Measurements from ENCODE around the gene LSS.
"Not testable (repeated sequence)": the region's sequence is repeated elsewhere in the genome, so short reads cannot be mapped to it uniquely, and the experiment has no call there.

Gene LSS

DNA sequence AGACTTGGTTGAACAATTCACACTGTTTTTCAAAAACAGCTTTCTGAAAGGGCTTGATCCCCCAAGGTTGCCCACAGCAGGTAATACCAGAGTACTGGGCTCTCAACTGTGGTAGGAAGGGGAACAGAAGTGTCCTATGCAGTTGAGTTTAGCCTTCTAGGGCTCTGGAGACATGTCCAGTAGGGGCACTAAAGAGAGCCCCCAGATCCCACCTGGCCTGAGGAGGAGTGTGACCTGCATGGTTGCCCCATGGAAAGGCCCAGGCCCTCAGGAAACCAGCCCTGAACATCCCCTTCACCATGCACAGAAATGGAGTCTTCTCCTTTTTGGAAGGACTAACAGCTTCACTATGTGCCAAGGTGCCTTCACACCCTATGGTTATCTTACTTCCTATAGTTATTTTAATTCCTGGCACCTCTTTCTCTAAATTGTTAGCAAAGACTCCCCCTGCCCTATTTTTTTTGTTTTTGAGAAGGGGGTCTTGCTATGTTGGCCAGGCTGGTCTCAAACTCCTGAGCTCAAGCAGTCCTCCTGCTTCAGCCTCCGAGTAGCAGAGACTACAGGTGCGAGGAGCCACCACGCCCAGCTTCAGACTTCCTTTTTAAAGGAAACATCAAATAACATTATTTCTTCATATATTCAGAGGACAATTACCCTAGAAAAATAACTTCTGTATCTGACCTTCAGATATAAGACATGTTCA, 16.8 kb upstream of the LSS start:
- no peak for DNase-seq (ENCODE audit: low spot score)

DNA sequence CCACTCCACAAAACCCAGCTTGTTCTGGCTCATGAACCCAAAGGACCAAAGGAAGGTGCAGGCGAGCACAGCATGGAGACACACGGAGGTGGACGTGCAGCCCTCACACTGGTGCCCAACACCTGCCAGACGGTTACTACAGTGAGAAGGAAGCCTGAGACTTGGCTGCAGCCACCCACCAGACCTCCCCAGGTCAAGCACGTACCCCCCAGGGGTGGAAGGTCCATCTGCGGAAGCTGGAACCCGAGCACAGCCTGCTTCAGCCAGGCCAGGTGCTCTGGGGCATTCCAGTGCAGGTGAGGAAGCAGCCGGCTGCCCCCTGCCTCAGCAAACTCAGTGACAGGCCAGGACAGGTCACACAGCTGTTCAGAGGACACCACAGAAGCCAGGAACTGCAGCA, 16.0 kb upstream of the LSS start:
- no peak for DNase-seq (ENCODE audit: low spot score)

DNA sequence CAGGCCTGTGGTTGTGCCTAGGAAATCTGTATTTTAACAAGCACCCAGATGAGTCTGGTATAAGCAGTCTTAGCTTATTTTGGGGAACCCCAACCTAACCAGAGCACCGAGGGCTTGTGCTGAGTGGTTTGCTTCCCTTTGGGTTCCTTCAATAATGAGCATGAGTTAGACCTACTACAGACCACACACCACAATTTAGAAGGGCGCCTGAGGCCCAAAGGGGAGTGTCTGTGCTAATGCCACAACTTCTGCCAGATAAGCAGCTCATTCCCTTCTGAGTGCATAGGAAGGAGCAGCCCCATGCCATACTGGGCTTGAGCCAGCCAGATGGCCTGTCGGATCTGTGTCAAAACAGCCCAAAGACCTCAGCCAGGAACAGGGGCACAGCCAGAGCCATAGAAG, 15.4 kb upstream of the LSS start:
- DNase-seq (ENCODE audit: low spot score), result no peak

DNA sequence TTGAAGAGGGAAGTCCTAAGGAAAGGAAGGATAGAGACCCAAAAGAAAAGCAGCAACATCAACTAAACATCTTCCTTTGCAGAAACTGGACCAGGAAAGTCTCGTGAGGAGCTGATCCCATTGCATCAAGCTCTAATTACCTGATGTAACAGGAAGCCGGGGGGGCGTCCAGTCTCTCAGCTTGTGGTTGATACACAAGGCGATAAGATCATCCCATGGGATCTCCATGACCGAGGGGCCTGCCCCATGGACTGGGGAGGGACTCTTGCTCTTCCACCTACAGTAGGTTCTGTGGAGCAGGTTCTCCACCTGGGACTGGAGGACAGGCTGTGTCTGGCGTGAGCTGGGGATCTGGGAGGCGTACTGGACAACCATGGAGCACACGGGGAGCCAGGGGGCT, 14.8 kb upstream of the LSS start:
- DNase-seq (ENCODE audit: low spot score), result no peak

DNA sequence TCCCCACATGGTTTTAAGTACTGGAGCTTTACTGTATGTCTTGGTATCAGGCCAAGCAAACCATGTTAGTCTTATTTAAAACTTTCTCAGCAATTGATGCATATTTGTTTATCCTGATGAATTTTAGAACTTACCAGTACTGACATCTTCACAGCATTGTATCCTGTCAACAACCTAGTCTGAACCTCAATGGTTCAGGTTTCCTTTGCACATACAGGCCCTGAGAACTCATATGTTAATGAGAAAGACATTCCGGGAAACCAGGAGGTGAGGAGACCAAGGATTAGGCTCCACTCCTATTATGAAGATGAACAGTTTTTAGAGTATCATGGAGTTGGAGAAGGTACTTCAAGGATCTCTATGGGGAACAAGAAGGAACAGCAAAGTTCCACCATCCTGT, 13.0 kb upstream of the LSS start:
- DNase-seq (ENCODE audit: low spot score), result not testable (repeated sequence)

DNA sequence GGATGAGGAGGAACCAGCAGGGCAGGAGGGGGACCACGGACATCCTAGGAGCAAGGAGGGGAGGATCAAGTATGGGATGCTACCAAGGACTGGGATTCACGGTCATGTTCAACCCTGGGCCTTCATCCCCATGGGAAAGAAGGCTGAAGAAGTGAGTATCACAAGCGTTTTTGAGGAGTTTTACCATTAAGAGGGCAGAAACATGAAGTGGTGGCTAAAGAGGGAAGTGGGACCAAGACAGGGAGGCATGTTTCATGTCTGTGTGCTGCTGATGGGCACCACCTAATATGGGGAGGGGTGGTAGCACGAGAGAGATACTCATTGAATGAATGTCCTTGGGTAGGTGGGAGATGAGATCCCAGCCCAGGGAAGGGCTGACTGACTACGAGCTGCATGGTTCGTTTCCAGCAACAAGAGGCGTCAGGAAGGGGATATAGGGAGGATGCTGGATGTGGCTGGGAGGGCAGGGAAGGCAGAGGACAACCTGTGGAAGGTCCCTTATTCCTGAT, 11.3 kb upstream of the LSS start:
- no peak for DNase-seq (ENCODE audit: low spot score)

DNA sequence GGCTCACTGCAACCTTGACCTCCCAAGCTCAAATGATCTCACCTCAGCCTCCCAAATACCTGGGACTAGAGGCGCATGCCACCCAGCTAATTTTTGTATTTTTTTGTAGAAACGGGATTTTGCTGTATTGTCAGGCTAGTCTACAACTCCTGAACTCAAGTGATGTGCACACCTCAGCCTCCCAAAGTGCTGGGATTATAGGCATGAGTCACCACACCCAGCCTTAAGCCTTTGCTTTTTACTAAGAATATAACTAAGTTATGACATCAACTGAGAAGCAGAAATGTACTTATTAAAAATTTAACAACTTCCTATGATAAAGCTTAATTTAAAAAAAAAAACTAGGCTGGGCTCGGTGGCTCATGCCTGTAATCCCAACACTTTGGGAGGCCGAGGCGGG, 8.9 kb upstream of the LSS start:
- no peak for DNase-seq (ENCODE audit: low spot score)

DNA sequence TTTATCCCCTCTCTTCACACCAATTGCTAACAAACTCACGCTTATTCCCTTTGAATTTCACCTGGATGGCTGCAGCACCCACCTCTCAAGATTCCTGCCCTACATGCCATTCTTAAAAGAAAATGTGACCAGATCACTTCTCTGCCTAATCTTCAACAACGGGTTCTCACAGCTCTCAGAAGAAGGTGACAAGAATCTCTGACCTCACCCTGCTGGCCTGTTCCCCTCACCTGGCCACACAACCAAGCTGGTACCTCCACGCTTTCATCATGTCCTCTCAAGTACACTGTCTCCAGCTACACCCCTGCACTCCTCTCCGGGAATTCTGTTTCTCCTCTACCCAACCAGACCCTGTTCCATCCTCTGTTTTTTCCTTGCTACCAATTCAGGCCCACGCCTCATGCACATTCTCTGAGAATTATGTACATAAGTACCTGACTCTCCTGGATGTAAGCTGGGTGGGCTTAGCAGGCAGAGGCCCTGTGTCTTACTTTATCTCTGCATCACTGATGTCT, 5.9 kb upstream of the LSS start:
- DNase-seq (ENCODE audit: low spot score), result no peak

DNA sequence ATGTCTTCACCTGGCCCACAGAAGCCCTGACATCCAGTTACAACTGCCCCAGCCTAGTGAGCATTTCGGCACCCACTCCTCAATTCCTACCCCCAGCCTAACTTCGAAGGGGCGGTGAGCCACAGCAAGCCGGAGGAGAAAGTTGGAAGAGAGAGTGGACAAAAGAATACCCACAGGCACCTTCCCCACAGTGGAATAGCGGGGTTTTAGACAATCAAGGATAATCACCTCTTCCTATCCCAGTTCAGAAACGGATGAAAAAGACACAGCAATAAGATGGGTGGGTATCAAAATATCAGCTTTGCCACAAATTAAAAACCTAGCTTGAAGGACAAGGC, 1.3 kb upstream of the LSS start:
- DNase-seq (ENCODE audit: low spot score), result no peak

DNA sequence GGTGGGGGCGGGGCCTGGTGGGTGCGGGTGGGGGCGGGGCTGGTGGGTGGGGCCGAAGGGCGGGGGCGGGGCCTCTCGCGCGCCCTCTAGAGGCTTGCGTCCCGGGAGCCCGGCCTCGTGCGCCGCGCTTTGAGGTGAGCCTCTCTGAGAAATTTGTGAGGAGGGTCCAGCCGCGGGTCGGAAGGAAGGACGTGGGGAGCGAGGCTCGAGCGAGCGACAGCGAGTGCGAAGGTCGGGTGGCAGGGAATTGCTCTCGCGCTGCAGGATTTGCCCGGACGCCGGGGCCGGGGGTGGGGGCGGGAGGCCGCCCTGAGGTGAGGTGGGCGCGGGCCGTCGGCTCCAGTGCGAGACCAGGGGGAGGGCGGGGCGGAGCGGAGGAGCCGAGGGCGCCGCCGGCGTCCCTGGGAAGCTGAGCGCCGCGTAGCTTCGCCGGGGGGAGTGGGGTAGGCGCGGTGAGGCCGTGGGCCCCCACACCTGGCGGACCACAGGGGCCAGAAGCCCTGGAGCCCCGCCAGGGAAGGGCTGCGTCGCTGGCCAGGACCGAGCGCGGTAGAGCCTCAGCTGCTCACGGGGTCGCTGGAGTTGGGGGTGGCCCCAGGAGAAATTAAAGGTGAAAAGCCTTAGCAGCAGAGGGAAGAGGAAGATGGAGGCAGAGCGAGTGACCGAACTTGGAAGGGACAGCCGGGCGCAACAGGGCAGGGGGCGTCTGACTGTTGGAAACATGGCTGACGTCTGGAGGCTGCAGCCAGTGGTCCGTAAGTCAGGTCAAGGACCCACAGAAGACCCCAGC, 754 bp upstream of the LSS start:
- DNase-seq (ENCODE audit: low spot score), result no peak

DNA sequence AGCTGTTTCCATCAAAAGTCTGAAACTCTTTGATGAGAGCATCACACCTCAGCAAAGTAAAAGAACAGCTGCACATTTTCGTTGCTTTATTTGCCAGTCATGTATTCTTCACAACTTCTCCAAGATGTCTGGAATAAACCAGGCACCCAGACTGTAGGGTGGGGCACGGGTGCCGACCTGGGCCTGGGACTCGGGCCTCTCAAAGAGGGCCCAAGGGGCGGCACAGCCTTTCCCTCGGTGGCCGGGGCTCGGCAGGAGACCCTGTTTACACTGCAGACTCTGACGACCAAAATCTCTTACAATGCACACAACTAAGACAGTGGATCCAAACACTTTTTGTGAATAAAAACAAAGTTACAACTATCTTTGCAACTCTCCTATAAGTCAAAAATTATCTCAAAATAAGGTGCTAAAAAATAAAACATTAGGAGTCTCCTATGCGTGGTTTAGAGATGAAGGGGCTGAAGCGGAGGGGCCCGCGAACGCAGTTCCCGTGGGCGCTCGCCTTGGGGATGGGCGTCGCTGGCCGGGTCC, 696 bp downstream of the LSS start:
- DNase-seq (ENCODE audit: low spot score), result no peak

DNA sequence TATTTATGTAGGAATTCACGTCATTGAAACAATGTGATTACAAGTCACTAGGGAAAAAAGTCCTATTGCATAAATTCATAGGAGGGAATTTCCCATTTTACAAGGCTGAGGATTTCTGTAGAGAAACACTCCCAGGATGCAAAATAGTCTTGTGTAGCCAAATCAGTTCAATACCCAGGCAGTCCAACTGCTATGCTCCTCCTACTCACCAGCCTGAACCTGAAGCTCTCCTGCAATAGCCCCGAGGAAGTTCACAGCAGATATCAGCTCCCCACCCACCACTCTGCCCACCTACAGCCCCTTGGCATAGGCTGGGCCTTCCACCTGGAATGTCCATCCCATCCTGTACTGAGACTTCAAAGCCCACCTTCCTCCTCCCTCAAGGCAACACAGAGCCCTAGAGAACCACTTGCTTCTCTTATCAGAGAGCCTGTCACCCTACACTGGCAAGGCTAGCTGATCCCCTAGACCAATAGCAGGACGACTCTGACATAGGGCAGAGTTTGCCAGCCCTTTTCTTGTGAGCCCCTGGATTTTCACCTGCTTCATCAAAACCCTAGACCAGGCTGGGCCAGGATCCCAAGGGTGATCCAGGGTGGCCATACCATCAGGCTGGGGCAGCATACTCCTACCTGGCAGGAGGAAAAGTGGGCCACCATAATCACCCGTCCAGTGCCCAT, 1.5 kb downstream of the LSS start:
- DNase-seq (ENCODE audit: low spot score), result no peak

DNA sequence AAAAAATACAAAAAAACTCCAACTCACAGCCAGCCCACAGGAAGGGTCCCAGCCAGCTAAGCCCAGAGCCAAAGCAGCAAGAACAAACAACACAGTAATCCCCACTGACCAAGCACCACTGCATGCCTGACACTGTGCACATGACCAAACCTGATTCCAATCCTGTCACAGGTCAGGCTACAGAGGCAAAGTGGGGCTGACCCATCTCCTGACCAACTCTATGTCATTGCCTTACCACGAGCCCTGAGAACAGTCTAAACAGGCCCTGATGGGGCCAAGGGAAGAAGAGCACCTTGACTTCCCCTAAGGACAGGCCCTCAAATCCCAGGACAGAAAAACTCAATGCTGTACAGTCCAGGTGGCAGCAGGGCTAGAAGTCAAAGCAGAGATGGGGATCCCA, 2.4 kb downstream of the LSS start:
- no peak for DNase-seq (ENCODE audit: low spot score)

DNA sequence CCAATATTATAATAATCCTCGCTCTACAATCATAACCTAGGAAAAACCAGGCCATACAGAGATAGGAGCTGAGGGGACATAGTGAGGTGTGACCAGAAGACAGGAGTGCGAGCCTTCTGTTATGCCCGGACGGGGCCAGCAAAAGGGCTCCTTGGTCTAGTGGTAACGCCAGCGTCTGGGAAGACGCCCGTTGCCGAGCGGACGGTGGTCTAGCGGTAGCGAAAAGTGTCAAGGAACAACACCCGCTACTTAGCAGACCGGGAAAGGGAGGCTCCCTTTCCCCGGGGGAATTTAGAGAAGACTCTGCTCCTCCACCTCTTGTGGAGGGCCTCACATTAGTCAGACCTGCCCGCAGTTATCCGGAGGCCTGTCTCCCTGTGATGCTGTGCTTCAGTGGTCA, 4.9 kb downstream of the LSS start:
- DNase-seq (ENCODE audit: low spot score), result not testable (repeated sequence)

DNA sequence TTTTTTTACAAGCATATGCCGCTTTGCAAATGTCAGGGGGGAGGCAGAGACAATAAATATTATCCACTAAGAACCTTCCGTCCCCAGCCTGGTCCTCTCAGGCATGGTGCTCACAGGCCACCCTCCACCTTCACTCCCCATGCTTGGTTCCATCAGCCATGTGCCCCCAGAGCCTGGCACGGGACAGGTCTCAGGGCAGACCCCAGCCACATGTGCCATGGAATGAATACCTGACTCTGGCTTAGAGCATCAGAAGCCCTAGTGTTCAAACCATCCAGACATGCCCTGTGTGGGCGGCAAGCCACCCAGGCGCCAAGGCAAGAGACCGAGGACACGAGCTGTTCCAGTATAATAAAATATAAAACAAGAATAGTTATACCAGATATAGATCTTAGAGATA, 5.4 kb downstream of the LSS start:
- DNase-seq (ENCODE audit: low spot score), result no peak

DNA sequence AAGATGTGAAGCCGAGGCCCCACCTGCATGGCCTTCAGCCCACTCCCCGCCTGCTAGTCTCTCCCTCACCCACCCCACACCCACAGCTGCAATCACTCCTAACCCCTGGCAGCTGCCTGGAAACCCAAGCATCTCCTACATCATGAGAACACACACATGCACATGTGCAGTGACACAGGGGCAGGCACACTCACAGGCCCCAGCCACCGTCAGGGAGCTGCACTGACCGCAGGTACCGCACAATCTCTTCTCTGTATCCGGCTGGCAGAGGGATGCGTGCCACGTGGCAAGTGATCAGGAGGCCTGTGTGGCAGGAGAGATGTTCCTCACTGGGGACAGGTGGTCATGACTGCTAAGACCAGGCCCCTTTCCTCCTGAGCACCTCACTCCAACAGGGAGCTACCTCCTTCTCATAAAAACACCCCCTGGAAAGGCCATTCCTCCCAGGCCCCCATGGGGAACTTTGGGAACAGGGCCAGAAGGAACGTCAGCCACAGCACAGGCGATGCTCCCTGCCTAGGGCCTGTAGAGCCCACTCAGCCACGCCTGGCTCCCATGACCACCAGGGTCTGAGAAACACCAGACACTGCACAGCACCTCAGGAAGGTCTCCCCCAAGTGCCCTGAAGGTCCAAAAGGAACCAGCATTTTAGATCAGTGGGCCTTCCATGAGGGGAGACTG, 6.0 kb downstream of the LSS start:
- no peak for DNase-seq (ENCODE audit: low spot score)

DNA sequence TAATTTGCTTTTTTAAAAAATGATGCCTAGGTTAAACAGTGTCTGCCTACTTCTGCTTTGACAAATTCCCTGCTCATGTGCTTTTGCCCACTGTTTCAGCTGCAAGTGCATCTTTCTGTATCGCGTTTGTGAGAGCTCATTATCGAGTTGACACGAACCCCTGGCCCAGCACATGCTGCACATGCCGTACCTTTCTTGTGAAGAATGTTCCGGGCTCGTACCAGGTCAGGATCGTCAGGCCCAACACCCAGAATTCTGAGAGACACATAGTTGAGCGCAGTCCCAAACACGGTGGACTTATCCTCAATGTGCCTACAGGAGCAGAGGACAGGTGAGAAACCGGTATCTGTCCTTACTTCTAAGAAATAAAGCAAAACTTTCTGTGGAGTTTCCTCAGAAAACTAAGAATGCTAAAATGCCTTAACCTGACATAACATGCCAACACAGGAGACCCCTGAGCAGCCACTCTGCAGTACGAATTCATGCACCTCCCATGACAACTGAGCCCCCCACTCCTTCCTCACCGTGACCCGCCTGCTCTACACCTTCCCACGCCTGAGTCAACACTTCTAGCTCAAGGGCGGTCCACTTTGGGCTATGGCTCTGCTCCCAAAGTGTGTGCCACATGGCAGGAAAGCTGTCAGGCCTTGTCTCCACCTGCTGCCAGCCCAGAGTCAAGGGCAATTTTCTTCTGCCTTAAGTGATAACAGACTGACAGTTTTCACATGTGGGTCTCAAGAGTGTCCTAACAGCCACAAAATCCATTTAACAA, 6.7 kb downstream of the LSS start:
- DNase-seq (ENCODE audit: low spot score), result no peak

DNA sequence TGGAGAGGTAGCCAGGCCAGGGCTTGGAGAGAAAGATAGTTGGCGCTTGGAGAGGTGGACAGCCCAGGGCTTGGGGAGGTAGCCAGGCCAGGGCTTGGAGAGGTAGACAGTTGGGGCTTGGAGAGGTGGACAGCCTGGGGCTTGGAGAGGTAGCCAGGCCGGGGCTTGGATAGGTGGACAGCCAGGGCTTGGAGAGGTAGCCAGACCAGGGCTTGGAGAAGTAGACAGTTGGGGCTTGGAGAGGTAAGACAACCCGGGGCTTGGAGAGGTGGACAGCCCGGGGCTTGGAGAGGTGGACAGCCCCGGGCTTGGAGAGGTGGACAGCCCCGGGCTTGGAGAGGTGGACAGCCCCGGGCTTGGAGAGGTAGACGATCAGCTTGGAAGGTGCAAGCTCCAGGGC, 7.7 kb downstream of the LSS start:
- no peak for DNase-seq (ENCODE audit: low spot score)

DNA sequence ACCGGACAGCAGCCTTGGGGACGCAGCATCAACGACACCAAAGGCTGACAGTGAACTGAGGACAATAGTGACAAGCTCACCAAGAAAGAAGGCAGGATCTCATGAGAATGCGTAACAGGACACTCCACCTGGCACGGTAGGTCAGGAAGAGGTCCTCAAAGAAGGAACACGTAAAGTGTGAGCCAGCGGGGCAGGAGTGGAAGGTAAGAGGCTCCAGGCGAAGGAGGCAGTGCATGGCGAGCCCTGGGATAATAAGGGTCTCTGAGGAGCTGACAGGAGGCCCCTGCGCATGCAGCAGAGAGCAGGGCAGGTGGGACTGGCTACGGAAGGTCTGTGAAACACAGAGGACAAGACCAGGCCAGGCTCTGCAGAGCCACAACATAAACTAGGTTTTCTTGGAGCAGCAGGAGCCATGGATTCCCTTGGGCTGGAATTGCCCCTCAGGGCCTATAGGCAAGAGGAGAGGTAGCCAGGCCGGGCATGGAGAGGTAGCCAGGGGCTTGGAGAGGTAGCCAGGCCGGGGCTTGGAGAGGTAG, 8.2 kb downstream of the LSS start:
- no peak for DNase-seq (ENCODE audit: low spot score)

DNA sequence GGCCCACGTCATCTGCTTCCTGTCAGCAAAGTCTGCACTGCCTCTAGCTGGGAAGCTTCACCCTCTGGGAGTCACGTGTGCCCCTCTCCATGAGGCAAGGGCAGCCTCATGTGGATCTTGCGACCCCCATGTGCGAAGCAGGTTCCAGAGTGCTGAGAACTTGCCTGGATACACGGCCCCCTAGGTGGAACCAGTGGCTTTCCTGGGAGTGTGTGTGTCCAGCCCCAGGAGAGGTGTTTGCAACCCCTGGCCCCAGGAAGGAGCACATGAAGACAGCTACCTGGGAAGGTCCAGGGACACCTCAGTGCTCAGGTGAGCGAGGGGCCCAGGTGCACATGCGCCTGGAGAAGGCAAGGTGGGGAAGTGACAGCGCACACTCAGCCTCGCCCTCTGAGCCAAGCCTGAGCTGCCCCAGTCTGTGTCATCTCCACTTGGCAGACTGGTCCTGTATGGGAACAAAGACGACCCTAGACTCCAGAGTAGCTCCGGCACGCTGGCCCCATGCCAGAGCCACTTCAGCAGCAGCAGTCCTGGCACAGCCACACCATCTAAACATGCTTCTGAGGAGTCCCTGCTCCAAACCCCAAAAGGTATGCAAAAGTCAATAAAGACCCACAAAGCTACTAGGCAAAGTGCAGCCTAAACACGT, 8.9 kb downstream of the LSS start:
- DNase-seq (ENCODE audit: low spot score), result no peak
